GM18909 (cell line): ENCODE data around the gene ANXA9.
A peak's percentile ranks its signal among the peaks of the same experiment; 100 is the strongest.

Experiments
- ATAC-seq: cut with Tn5 transposase; IDR thresholded peaks from one replicate; pipeline ENCODE4 v1.9.1; 2021; ENCODE audit warnings: mild to moderate bottlenecking; ENCODE audit not compliant: unreplicated experiment, poor library complexity

The ANXA9 gene

GRCh38 chr1:151001602-151002001, 19.5 kb downstream of the ANXA9 start:
- ATAC-seq = no peak

GRCh38 chr1:151002051-151002450, 20.0 kb downstream of the ANXA9 start:
- no peak for ATAC-seq

- ATAC-seq = no peak
Measured at GRCh38 chr1:151002611-151003010, 20.5 kb downstream of the ANXA9 start.

GRCh38 chr1:151003180-151003579, 21.1 kb downstream of the ANXA9 start:
- ATAC-seq = no peak

- no peak for ATAC-seq
Measured at GRCh38 chr1:151005729-151006319, 23.7 kb downstream of the ANXA9 start.

- ATAC-seq = no peak
Measured at GRCh38 chr1:151006327-151007052, 24.4 kb downstream of the ANXA9 start, which contains the start of gene MINDY1. Gene MINDY1 (minus strand): TSS chr1:151006902. CDS start chr1:151002617, 4,285 bp downstream.

GRCh38 chr1:151007853-151008243, 25.8 kb downstream of the ANXA9 start:
- no peak for ATAC-seq

- ATAC-seq = peak; percentile 73
Measured at GRCh38 chr1:151008244-151009205, 26.4 kb downstream of the ANXA9 start, which contains the start of gene PRUNE1. Gene PRUNE1 (plus strand): TSS chr1:151008449. CDS start chr1:151008633, 184 bp downstream.

- ATAC-seq = no peak
Measured at GRCh38 chr1:151009206-151009587, 27.1 kb downstream of the ANXA9 start.

- no peak for ATAC-seq
Measured at GRCh38 chr1:151009674-151010345, 27.7 kb downstream of the ANXA9 start.

GRCh38 chr1:151010346-151010726, 28.2 kb downstream of the ANXA9 start:
- no peak for ATAC-seq

- ATAC-seq = no peak
Measured at GRCh38 chr1:151011154-151011850, 29.2 kb downstream of the ANXA9 start.

GRCh38 chr1:151012684-151013471, 30.8 kb downstream of the ANXA9 start:
- ATAC-seq = no peak

GRCh38 chr1:151013518-151013917, 31.4 kb downstream of the ANXA9 start:
- ATAC-seq = no peak

GRCh38 chr1:151024540-151025146, 42.6 kb downstream of the ANXA9 start:
- ATAC-seq = no peak

GRCh38 chr1:151026460-151026859, 44.4 kb downstream of the ANXA9 start:
- no peak for ATAC-seq

- ATAC-seq = no peak
Measured at GRCh38 chr1:151032164-151032563, 50.1 kb downstream of the ANXA9 start.

- no peak for ATAC-seq
Measured at GRCh38 chr1:151035167-151035566, 53.1 kb downstream of the ANXA9 start.
